H1 (cell line): ENCODE data around the gene C19orf38. TPM values are rescaled to one million over a fixed set of nuclear protein-coding genes. Genes with fewer than 3 reads are reported as not detected.

Experiments
- CTCF ChIA-PET: fragments of 300-600 bp; sonication (Branson Sonifier 250); formaldehyde crosslinking; loops from one replicate; lab custom pipeline; 2021; ENCODE audit not compliant: partially characterized antibody; lab: Charles Lee
- POLR2A ChIA-PET: fragments of 300-600 bp; sonication (Branson Sonifier 250); formaldehyde crosslinking; loops from one replicate; lab custom pipeline; 2021; ENCODE audit warnings: inconsistent platforms; ENCODE audit not compliant: partially characterized antibody; lab: Charles Lee
- DNase-seq, 2 experiments: peaks; one replicate each; pipeline versions ENCODE4 v3.0.0 to v3.0.0-alpha.2; 2010 to 2022; ENCODE audit warnings: low spot score in 2 of 2, low read depth in 1 of 2, mixed read lengths in 1 of 2
- FAIRE-seq: peaks from 2 replicates; lab custom pipeline; 2011; peaks lifted over from hg19 to GRCh38; lab: Jason Lieb, UNC
- H2AFZ ChIP-seq: 2 replicates; pipeline ENCODE4 v1.8.1; 2012; ENCODE audit warnings: low read length, inconsistent platforms
- H2AK5ac ChIP-seq: 2 replicates; pipeline ENCODE4 v1.6.1; 2013; ENCODE audit warnings: low read depth, low read length
- H2BK120ac ChIP-seq: replicated peaks from 2 replicates; pipeline ENCODE3; 2013; ENCODE audit warnings: low read depth, low read length, inconsistent platforms
- H2BK12ac ChIP-seq: 2 replicates; pipeline ENCODE4 v1.6.1; 2013; ENCODE audit warnings: low read depth, low read length
- H2BK15ac ChIP-seq: 2 replicates; pipeline ENCODE4 v1.6.1; 2013; ENCODE audit warnings: low read length
- H2BK20ac ChIP-seq: 2 replicates; pipeline ENCODE4 v1.6.1; 2013; ENCODE audit warnings: low read length
- H2BK5ac ChIP-seq: 2 replicates; pipeline ENCODE4 v1.6.1; 2013; ENCODE audit warnings: low read depth, low read length
- H3K14ac ChIP-seq: 2 replicates; pipeline ENCODE4 v1.6.1; 2013; ENCODE audit warnings: inconsistent platforms; ENCODE audit not compliant: insufficient read length
- H3K18ac ChIP-seq: 2 replicates; pipeline ENCODE4 v1.6.1; 2013; ENCODE audit warnings: low read length; ENCODE audit errors: extremely low read depth
- H3K23ac ChIP-seq: 2 replicates; pipeline ENCODE4 v1.6.1; 2013; ENCODE audit warnings: inconsistent platforms; ENCODE audit not compliant: insufficient read length
- H3K23me2 ChIP-seq: 2 replicates; pipeline ENCODE4 v1.6.1; 2013; ENCODE audit warnings: low read depth, low read length
- H3K27ac ChIP-seq: 2 replicates; pipeline ENCODE4 v1.6.1; 2011; ENCODE audit warnings: low read depth, low read length, inconsistent platforms
- H3K27me3 ChIP-seq, 4 experiments: replicated peaks in 1 of 4; 1 replicate in 1 of 4; 2 replicates in 3 of 4; pipeline versions ENCODE4 v1.6.1 to v1.8.1; 2011 to 2013; ENCODE audit warnings: low read length in 3 of 4, mild to moderate bottlenecking in 3 of 4, inconsistent platforms in 2 of 4, mixed read lengths in 2 of 4, moderate library complexity in 1 of 4; ENCODE audit not compliant: control insufficient read depth in 3 of 4, insufficient read depth in 3 of 4; ENCODE audit errors: extremely low read depth in 1 of 4
- H3K36me3 ChIP-seq, 4 experiments: 2 replicates each; pipeline versions ENCODE4 v1.6.1 to v1.8.1; 2011 to 2013; ENCODE audit warnings: mild to moderate bottlenecking in 4 of 4, low read length in 3 of 4, moderate library complexity in 2 of 4, control low read depth in 1 of 4, inconsistent platforms in 1 of 4; ENCODE audit not compliant: insufficient read depth in 4 of 4, control insufficient read depth in 2 of 4
- H3K4ac ChIP-seq: replicated peaks from 2 replicates; pipeline ENCODE3; 2013; ENCODE audit warnings: low read length, low read depth, mixed read lengths, inconsistent platforms; ENCODE audit not compliant: insufficient read length
- H3K4me1 ChIP-seq, 4 experiments: replicated peaks in 1 of 4; 1 replicate in 1 of 4; 2 replicates in 3 of 4; pipeline versions ENCODE4 v1.6.1 to v1.8.1; 2011 to 2013; ENCODE audit warnings: low read length in 3 of 4, inconsistent platforms in 2 of 4, mixed read lengths in 1 of 4; ENCODE audit not compliant: insufficient read depth in 4 of 4, control insufficient read depth in 3 of 4
- H3K4me2 ChIP-seq, 2 experiments: 2 replicates each; pipeline versions ENCODE4 v1.6.1 to v1.8.1; 2011 to 2013; ENCODE audit warnings: low read depth in 2 of 2, low read length in 2 of 2, control low read depth in 1 of 2, inconsistent platforms in 1 of 2, mild to moderate bottlenecking in 1 of 2; ENCODE audit not compliant: insufficient read depth in 1 of 2
- H3K4me3 ChIP-seq, 4 experiments: fragments of 200-600, 300-600 bp in 1 of 4; sonication (generic), shearing (Covaris generic), sonication (Bioruptor Twin) in 1 of 4; 2 replicates each; pipeline versions ENCODE4 v1.5.1 to v1.8.1; 2011 to 2016; ENCODE audit warnings: low read length in 4 of 4, low read depth in 3 of 4, control low read depth in 2 of 4, inconsistent platforms in 2 of 4, mild to moderate bottlenecking in 2 of 4, mixed read lengths in 1 of 4, moderate library complexity in 1 of 4; ENCODE audit not compliant: insufficient read depth in 2 of 4; ENCODE audit errors: extremely low read depth in 1 of 4
- H3K56ac ChIP-seq: replicated peaks from 2 replicates; pipeline ENCODE3; 2013; ENCODE audit warnings: low read depth, mild to moderate bottlenecking, mixed read lengths, low read length, inconsistent platforms; ENCODE audit not compliant: insufficient read length
- H3K79me1 ChIP-seq: 2 replicates; pipeline ENCODE4 v1.6.1; 2013; ENCODE audit warnings: low read depth, low read length, control low read depth
- H3K79me2 ChIP-seq, 2 experiments: 2 replicates each; pipeline versions ENCODE4 v1.6.1 to v1.8.1; 2012 to 2013; ENCODE audit warnings: low read length in 2 of 2, mild to moderate bottlenecking in 2 of 2, inconsistent platforms in 1 of 2; ENCODE audit not compliant: insufficient read depth in 2 of 2, control insufficient read depth in 1 of 2
- H3K9ac ChIP-seq, 4 experiments: replicated peaks in 1 of 4; 1 replicate in 1 of 4; 2 replicates in 3 of 4; pipeline versions ENCODE4 v1.6.1 to v1.8.1; 2011 to 2013; ENCODE audit warnings: low read depth in 3 of 4, low read length in 3 of 4, control low read depth in 2 of 4, mild to moderate bottlenecking in 2 of 4, moderate library complexity in 2 of 4, inconsistent platforms in 1 of 4; ENCODE audit errors: extremely low read depth in 1 of 4
- H3K9me3 ChIP-seq, 2 experiments: 2 replicates each; pipeline versions ENCODE4 v1.6.1 to v1.8.1; 2012 to 2013; ENCODE audit warnings: mild to moderate bottlenecking in 2 of 2, moderate library complexity in 2 of 2, control low read depth in 1 of 2, inconsistent platforms in 1 of 2, low read depth in 1 of 2, low read length in 1 of 2, mixed read lengths in 1 of 2; ENCODE audit not compliant: insufficient read depth in 2 of 2
- H4K20me1 ChIP-seq, 2 experiments: replicated peaks in 1 of 2; 2 replicates each; pipeline versions ENCODE3 to v1.8.1; 2011 to 2013; ENCODE audit warnings: inconsistent platforms in 2 of 2, low read length in 2 of 2, mild to moderate bottlenecking in 1 of 2; ENCODE audit not compliant: insufficient read depth in 2 of 2, control insufficient read depth in 1 of 2
- H4K5ac ChIP-seq: 2 replicates; pipeline ENCODE4 v1.6.1; 2013; ENCODE audit warnings: low read length, low read depth, mixed read lengths, inconsistent platforms; ENCODE audit not compliant: insufficient read length
- H4K8ac ChIP-seq: 2 replicates; pipeline ENCODE4 v1.8.0; 2013; ENCODE audit warnings: mild to moderate bottlenecking, moderate library complexity, low read length, inconsistent platforms; ENCODE audit not compliant: insufficient read depth; ENCODE audit errors: extremely low read depth
- H4K91ac ChIP-seq: replicated peaks from 2 replicates; pipeline ENCODE3; 2013; ENCODE audit warnings: low read length, mixed read lengths, inconsistent platforms; ENCODE audit not compliant: insufficient read length
- EP300 ChIP-seq, 2 experiments: IDR thresholded peaks; 1 replicate in 1 of 2; 2 replicates in 1 of 2; pipeline ENCODE4 v1.6.1; 2011 to 2012; ENCODE audit warnings: low read depth in 2 of 2, low read length in 2 of 2, mild to moderate bottlenecking in 2 of 2, borderline replicate concordance in 1 of 2, inconsistent platforms in 1 of 2, moderate library complexity in 1 of 2
- RBBP5 ChIP-seq: IDR thresholded peaks from 2 replicates; pipeline ENCODE4 v1.7.1; 2012; ENCODE audit warnings: low read depth, mild to moderate bottlenecking, inconsistent platforms, low read length, moderate library complexity, borderline replicate concordance
- ZNF274 ChIP-seq: IDR thresholded peaks from 2 replicates; pipeline ENCODE4 v1.7.0; 2012; ENCODE audit warnings: low read length, borderline replicate concordance; ENCODE audit errors: extremely low read depth
- whole genome bisulfite sequencing, 2 experiments: shearing (Covaris generic) in 1 of 2; methylation state at CpG; one replicate each; pipeline versions ENCODE4 v1.1.6 to v1.1.7; 2013 to 2015; ENCODE audit warnings: low lambda C conversion rate in 2 of 2, mixed read lengths in 2 of 2, inconsistent platforms in 1 of 2, low coverage in 1 of 2, missing lambda C conversion rate in 1 of 2; ENCODE audit not compliant: insufficient replicate concordance in 2 of 2, insufficient coverage in 1 of 2, insufficient read length in 1 of 2; ENCODE audit errors: extremely low coverage in 1 of 2, missing lambda C conversion rate in 1 of 2; 5-methylcytosine and 5-hydroxymethylcytosine counted together
- polyA plus RNA-seq, 7 experiments: library from polyadenylated mRNA; depleted of rRNA in 3 of 7; stranded (reverse) in 5 of 7; unstranded in 2 of 7; fragments of >200 nt in 5 of 7; fragments of 200-250 nt in 2 of 7; gene quantifications; 1 replicate in 5 of 7; 2 replicates in 1 of 7; 4 replicates in 1 of 7; pipeline versions ENCODE4 v1.2.1 to v1.2.3, GENCODE V29; 2011 to 2013; ENCODE audit warnings: missing spikeins in 2 of 7, mixed read lengths in 2 of 7
- total RNA-seq: library from RNA; stranded (reverse); fragmentation: NEBNext Ultra II Directional; extraction: Animal tissue kit (Norgen Biotek cat#: 25700); gene quantifications from 2 replicates; pipeline ENCODE4 v1.2.1, GENCODE V29; 2021

Gene C19orf38
- total and polyA plus RNA-seq, 2 of the 8 experiments (the other 6 are each of a cell fraction or from before 2014, with no cell fraction given) = 0.53 TPM; not detected in 1

GRCh38 chr19:10812902-10813404 lies 35.3 kb upstream of the C19orf38 start:
- H3K27me3 ChIP-seq = no peaks in the 10 kb centered on the region
- H2BK15ac ChIP-seq = no peak overlapping the region
- H3K4ac ChIP-seq = no peak overlapping the region
- no peaks in the 10 kb centered on the region for H3K23me2 ChIP-seq
- peaks cover 0 to 2% of the 10 kb centered on the region in 2 experiments for H4K20me1 ChIP-seq
- no peak overlapping the region for H3K9ac ChIP-seq
- no peak overlapping the region for H2BK12ac ChIP-seq
- no peak overlapping the region for H4K91ac ChIP-seq
- no peak overlapping the region for H4K8ac ChIP-seq
- FAIRE-seq (no peak), DNase-seq (no peak)
- CTCF ChIA-PET = no interaction called here
- no peak overlapping the region for H3K14ac ChIP-seq
- TF ChIP-seq ZNF274 = no peak
- TF ChIP-seq RBBP5 = no peak
- TF ChIP-seq EP300 (IDR thresholded peaks at IDR 0.05; ENCODE audit: borderline replicate concordance in 1 of 2, low read depth in 2 of 2, low read length in 2 of 2) = no peak
- no peak overlapping the region for H2BK20ac ChIP-seq
- no peaks in the 10 kb centered on the region for H3K79me1 ChIP-seq
- no peaks in the 10 kb centered on the region for H3K9me3 ChIP-seq
- H2BK5ac ChIP-seq = no peak overlapping the region
- no peak overlapping the region for H3K4me2 ChIP-seq
- no peak overlapping the region for H2AK5ac ChIP-seq
- no peak overlapping the region for H4K5ac ChIP-seq
- H3K79me2 ChIP-seq = no peaks in the 10 kb centered on the region
- peaks cover 0 to 7% (median 5%) of the 10 kb centered on the region in 4 experiments; a peak in 4 of 8 replicates for H3K36me3 ChIP-seq
- H3K23ac ChIP-seq = no peak overlapping the region
- H3K27ac ChIP-seq = no peak overlapping the region
- H2AFZ ChIP-seq = no peak overlapping the region
- WGBS, 2 experiments = 91% methylated on average over 9 of the region's 9 CpGs; no CpG with 5 or more reads in 1 of the 2 experiments
- H3K4me1 ChIP-seq = no peaks in the 10 kb centered on the region; a peak in 1 of 7 replicates
- H3K18ac ChIP-seq = no peak overlapping the region
- no peak overlapping the region for H3K56ac ChIP-seq
- POLR2A ChIA-PET = interaction anchor here (1.7 kb wide), 1 partner anchor 23 kb away, joined by 4 read pairs; the partner anchor contains the start of gene TMED1
- no peak overlapping the region for H3K4me3 ChIP-seq
- H2BK120ac ChIP-seq = no peak overlapping the region
